Mesendoderm (in vitro differentiated cells): ENCODE results near the gene KYAT1.

Source experiments
- DNase-seq: peaks from one replicate; pipeline ENCODE4 v3.0.0; 2013
- H2AK5ac ChIP-seq: 2 replicates; pipeline ENCODE4 v1.6.1; 2013; ENCODE audit warnings: low read length, inconsistent platforms
- H2BK120ac ChIP-seq: 2 replicates; pipeline ENCODE4 v1.6.1; 2013; ENCODE audit warnings: low read depth, mild to moderate bottlenecking, low read length, moderate library complexity, mixed read lengths
- H2BK15ac ChIP-seq: replicated peaks from 2 replicates; pipeline ENCODE4 v1.6.1; 2013; ENCODE audit warnings: low read depth, mild to moderate bottlenecking, moderate library complexity
- H2BK5ac ChIP-seq: 2 replicates; pipeline ENCODE4 v1.6.1; 2013; ENCODE audit warnings: low read length, inconsistent platforms
- H3K18ac ChIP-seq: 2 replicates; pipeline ENCODE4 v1.6.1; 2013; ENCODE audit warnings: mild to moderate bottlenecking, low read length, mixed read lengths
- H3K23ac ChIP-seq: one replicate; pipeline ENCODE4 v1.6.1; 2013; ENCODE audit warnings: low read length
- H3K27ac ChIP-seq: 2 replicates; pipeline ENCODE4 v1.5.1; 2013; ENCODE audit warnings: low read depth, mild to moderate bottlenecking, inconsistent platforms, low read length, moderate library complexity
- H3K27me3 ChIP-seq: 2 replicates; pipeline ENCODE4 v1.6.1; 2013; ENCODE audit warnings: low read length, control low read depth, mild to moderate bottlenecking, inconsistent platforms; ENCODE audit not compliant: insufficient read depth, poor library complexity
- H3K36me3 ChIP-seq: 2 replicates; pipeline ENCODE4 v1.6.1; 2013; ENCODE audit warnings: low read length, inconsistent platforms; ENCODE audit not compliant: control insufficient read depth, insufficient read depth
- H3K4ac ChIP-seq: one replicate; pipeline ENCODE4 v1.6.1; 2013; ENCODE audit warnings: low read depth, mild to moderate bottlenecking, low read length, moderate library complexity
- H3K4me1 ChIP-seq: 2 replicates; pipeline ENCODE4 v1.6.1; 2013; ENCODE audit warnings: low read depth, low read length, inconsistent platforms; ENCODE audit not compliant: control insufficient read depth
- H3K4me2 ChIP-seq: 2 replicates; pipeline ENCODE4 v1.6.1; 2013; ENCODE audit warnings: low read length
- H3K4me3 ChIP-seq: 2 replicates; pipeline ENCODE4 v1.5.1; 2013; ENCODE audit warnings: mild to moderate bottlenecking, low read length
- H3K56ac ChIP-seq: one replicate; pipeline ENCODE4 v1.6.1; 2013; ENCODE audit warnings: low read length
- H3K79me1 ChIP-seq: 2 replicates; pipeline ENCODE4 v1.6.1; 2013; ENCODE audit warnings: low read length, inconsistent platforms
- H3K79me2 ChIP-seq: 2 replicates; pipeline ENCODE4 v1.6.1; 2013; ENCODE audit warnings: mild to moderate bottlenecking, low read length; ENCODE audit not compliant: control insufficient read depth, insufficient read depth
- H3K9ac ChIP-seq: 2 replicates; pipeline ENCODE4 v1.6.1; 2013; ENCODE audit warnings: low read length, inconsistent platforms
- H4K5ac ChIP-seq: one replicate; pipeline ENCODE4 v1.6.1; 2013; ENCODE audit warnings: low read length
- H4K8ac ChIP-seq: one replicate; pipeline ENCODE4 v1.6.1; 2013; ENCODE audit warnings: low read depth, mild to moderate bottlenecking, control low read depth, low read length, moderate library complexity
- WGBS: extraction: QIAGEN DNeasy Blood & Tissue Kit; methylation state at CpG from one replicate; pipeline ENCODE4 v1.1.7; 2013; ENCODE audit warnings: low lambda C conversion rate, missing lambda C conversion rate; ENCODE audit not compliant: insufficient coverage; ENCODE audit errors: extremely low coverage; 5-methylcytosine and 5-hydroxymethylcytosine counted together

The KYAT1 gene

DNA sequence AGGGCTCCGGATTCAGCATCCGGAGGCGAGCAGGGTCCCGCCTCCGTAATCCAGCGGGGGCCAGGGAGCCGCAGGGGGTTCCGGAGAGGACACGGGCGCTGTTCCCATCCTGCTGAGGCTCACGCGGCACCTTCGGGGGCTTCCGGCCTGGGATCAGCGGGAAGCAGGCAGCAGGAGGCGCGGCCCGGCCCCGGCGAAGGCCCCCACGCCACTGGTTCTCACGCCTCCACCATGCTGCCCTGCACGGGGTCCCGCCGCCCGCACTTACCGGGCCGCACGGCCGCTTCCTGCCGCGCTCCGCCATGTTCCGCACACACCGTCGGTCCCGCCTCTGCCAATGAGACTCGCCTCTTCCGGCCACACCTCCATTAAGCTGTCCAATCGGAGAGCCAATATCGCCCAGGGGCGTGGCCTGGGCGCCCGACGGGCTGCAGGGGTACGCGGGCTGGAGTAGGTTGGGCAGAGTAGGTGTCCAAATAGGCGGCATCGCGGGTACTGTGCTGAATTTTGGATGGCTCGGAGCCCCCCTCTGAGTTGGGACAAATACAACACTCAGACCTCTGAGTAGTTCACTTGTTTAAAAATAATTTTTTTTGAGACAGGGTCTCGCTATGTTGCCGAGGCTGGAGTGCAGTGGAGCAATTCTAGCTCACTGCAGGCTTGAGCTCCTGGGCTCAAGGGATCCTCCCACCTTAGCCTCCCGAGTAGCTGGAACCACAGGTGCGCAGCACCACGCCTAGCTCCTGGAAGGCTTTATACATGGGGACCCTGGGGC is 52.1 kb downstream of the KYAT1 start, which contains the start of gene SPOUT1:
Gene SPOUT1, minus strand, starts transcription at position 318 of the 775 bp plus-strand sequence. Its CDS starts 14 bp downstream, at position 304.
- H4K5ac ChIP-seq: no peak within 1 kb of the TSS
- DNase-seq: peak; percentile 96
- H3K23ac ChIP-seq: no peak within 1 kb of the TSS

GRCh38 chr9:128828719-128829452 is 52.9 kb downstream of the KYAT1 start:
- no peak for DNase-seq
- H3K36me3 ChIP-seq: peaks cover 9% of the 10 kb centered on the region
- no CpG with 5 or more reads among the region's 18 CpGs for WGBS

More for the DNA sequence above, 52.1 kb downstream of the KYAT1 start, which contains the start of gene SPOUT1:
- H3K79me1 ChIP-seq: peaks cover 8% of the 10 kb centered on the region
- no peak within 1 kb of the TSS for H2BK120ac ChIP-seq
- H3K79me2 ChIP-seq: peaks cover 7% of the 10 kb centered on the region
- WGBS: no CpG with 5 or more reads among the region's 56 CpGs
- no peak within 1 kb of the TSS for H2AK5ac ChIP-seq
- H3K4ac ChIP-seq: peak within 1 kb of the TSS; percentile 66
- H3K27me3 ChIP-seq: no peaks in the 10 kb centered on the region
- H3K4me3 ChIP-seq: peak within 1 kb of the TSS; percentile 86
- H3K9ac ChIP-seq: peak within 1 kb of the TSS; percentile 90
- peak within 1 kb of the TSS; percentile 46 for H3K27ac ChIP-seq
- H2BK5ac ChIP-seq: no peak within 1 kb of the TSS
- H3K56ac ChIP-seq: peak within 1 kb of the TSS; percentile 95
- peak within 1 kb of the TSS; percentile 39 for H3K18ac ChIP-seq
- H3K36me3 ChIP-seq: peaks cover 5% of the 10 kb centered on the region
- H3K4me1 ChIP-seq: no peaks in the 10 kb centered on the region
- no peak within 1 kb of the TSS for H2BK15ac ChIP-seq
- H3K4me2 ChIP-seq: peak within 1 kb of the TSS; percentile 85
- no peak within 1 kb of the TSS for H4K8ac ChIP-seq

DNA sequence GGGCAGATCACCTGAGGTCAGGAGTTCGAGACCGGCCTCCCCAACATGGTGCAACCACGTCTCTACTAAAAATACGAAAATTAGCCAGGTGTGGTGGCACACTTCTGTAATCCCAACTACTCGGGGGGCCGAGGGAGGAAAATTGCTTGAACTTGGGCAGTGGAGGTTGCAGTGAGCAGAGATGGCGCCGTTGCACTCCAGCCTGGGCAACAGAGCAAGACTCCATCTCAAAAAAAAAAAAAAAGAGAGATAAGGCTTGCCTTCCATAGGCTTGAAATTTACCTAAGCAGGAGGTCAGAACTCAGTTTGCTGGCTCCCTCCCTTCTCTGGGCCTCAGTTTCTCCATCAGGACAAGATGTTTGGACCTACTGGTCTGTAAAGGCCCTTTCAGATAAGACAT is 53.5 kb downstream of the KYAT1 start:
- Histone ChIP-seq H3K4ac (no peak overlapping the region), H3K9ac (peak overlapping the region; percentile 90), H3K4me2 (peak overlapping the region; percentile 85), H3K18ac (no peak overlapping the region), H3K4me1 (no peaks in the 10 kb centered on the region), H3K27me3 (no peaks in the 10 kb centered on the region), H3K36me3 (peaks cover 10% of the 10 kb centered on the region), H2AK5ac (no peak overlapping the region), H3K27ac (no peak overlapping the region), H2BK5ac (no peak overlapping the region), H3K23ac (no peak overlapping the region), H3K4me3 (no peak overlapping the region), H3K56ac (peak overlapping the region; percentile 95), H4K8ac (no peak overlapping the region), H4K5ac (no peak overlapping the region), H2BK120ac (no peak overlapping the region), H3K79me1 (peaks cover 8% of the 10 kb centered on the region), H3K79me2 (peaks cover 7% of the 10 kb centered on the region), H2BK15ac (no peak overlapping the region)
- DNase-seq: no peak
- WGBS: no CpG with 5 or more reads among the region's 8 CpGs

More at GRCh38 chr9:128828719-128829452, 52.9 kb downstream of the KYAT1 start:
- Histone ChIP-seq H3K4me3 (peak overlapping the region; percentile 86), H3K23ac (no peak overlapping the region), H2BK120ac (no peak overlapping the region), H3K4ac (peak overlapping the region; percentile 66), H3K79me2 (peaks cover 7% of the 10 kb centered on the region), H3K27me3 (no peaks in the 10 kb centered on the region), H2BK15ac (no peak overlapping the region), H3K56ac (peak overlapping the region; percentile 95), H2BK5ac (no peak overlapping the region), H3K27ac (peak overlapping the region; percentile 46), H3K18ac (no peak overlapping the region), H3K4me1 (no peaks in the 10 kb centered on the region), H3K4me2 (peak overlapping the region; percentile 85), H4K5ac (no peak overlapping the region), H3K79me1 (peaks cover 8% of the 10 kb centered on the region), H3K9ac (peak overlapping the region; percentile 90), H4K8ac (no peak overlapping the region), H2AK5ac (no peak overlapping the region)

DNA sequence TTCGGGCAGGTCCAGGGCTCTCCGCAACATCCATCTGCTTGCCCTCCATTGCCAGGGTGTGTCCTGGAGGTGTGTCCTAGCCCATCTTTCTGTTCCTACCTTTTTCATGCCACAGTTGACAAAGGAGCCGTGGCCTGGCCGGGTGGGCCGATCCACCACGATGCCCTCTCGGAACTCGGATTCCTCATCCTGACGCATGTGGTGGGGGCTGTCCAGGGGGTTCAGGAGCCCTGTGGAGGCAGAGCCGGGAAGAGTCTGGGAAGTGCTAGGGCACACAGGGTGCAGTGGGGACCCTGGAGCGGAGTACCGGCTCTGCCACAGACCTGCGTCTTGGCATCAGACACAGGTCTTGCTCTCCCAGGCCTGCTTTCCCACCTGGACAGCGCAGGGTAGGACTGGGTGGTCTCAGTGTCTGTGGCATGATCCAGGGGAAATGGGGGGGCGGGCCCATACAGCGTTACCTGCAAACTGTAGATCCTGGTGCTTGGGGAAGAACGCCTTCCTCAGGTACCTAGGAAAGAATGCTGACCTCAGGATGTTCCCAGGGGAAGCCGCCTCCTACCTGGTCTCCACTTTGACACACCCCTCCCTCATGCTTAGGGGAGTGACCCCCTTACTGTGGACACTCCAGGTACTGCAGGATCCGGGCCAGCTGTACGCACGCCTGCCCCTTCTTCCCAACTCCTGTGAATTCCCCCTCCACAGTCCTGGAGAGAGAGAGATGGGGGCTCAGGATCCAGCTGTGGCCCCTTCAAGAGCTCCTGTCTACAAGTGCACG is 55.6 kb downstream of the KYAT1 start:
- no peak overlapping the region for H3K18ac ChIP-seq
- H3K23ac ChIP-seq: no peak overlapping the region
- no peak overlapping the region for H3K9ac ChIP-seq
- no peak overlapping the region for H2BK15ac ChIP-seq
- H4K5ac ChIP-seq: no peak overlapping the region
- H4K8ac ChIP-seq: no peak overlapping the region
- H3K27me3 ChIP-seq: no peaks in the 10 kb centered on the region
- peaks cover 13% of the 10 kb centered on the region for H3K36me3 ChIP-seq
- peaks cover 8% of the 10 kb centered on the region for H3K79me1 ChIP-seq
- no peak overlapping the region for H3K4me3 ChIP-seq
- no peak overlapping the region for H2AK5ac ChIP-seq
- no peak overlapping the region for H3K4me2 ChIP-seq
- no peak overlapping the region for H2BK5ac ChIP-seq
- no peak overlapping the region for H3K56ac ChIP-seq
- H3K79me2 ChIP-seq: peaks cover 7% of the 10 kb centered on the region
- H3K4me1 ChIP-seq: no peaks in the 10 kb centered on the region
- no peak overlapping the region for H3K27ac ChIP-seq
- WGBS: no CpG with 5 or more reads among the region's 22 CpGs
- peak; percentile 63 for DNase-seq
- H3K4ac ChIP-seq: no peak overlapping the region
- H2BK120ac ChIP-seq: no peak overlapping the region

- no peak overlapping the region for H3K9ac ChIP-seq
- H3K27ac ChIP-seq: no peak overlapping the region
- H2BK120ac ChIP-seq: no peak overlapping the region
- no peak overlapping the region for H3K4me3 ChIP-seq
- H2BK5ac ChIP-seq: no peak overlapping the region
- peaks cover 7% of the 10 kb centered on the region for H3K79me2 ChIP-seq
- no peak for DNase-seq
- no peak overlapping the region for H4K8ac ChIP-seq
- peaks cover 13% of the 10 kb centered on the region for H3K36me3 ChIP-seq
- no peaks in the 10 kb centered on the region for H3K4me1 ChIP-seq
- H3K18ac ChIP-seq: no peak overlapping the region
- H3K79me1 ChIP-seq: peaks cover 8% of the 10 kb centered on the region
- H3K23ac ChIP-seq: no peak overlapping the region
- no peak overlapping the region for H3K56ac ChIP-seq
- H3K4me2 ChIP-seq: no peak overlapping the region
- no peak overlapping the region for H2BK15ac ChIP-seq
- H3K4ac ChIP-seq: no peak overlapping the region
- no peaks in the 10 kb centered on the region for H3K27me3 ChIP-seq
- no CpG with 5 or more reads among the region's 7 CpGs for WGBS
- H4K5ac ChIP-seq: no peak overlapping the region
- no peak overlapping the region for H2AK5ac ChIP-seq
These were observed 56.8 kb downstream of the KYAT1 start for GRCh38 chr9:128824911-128825310.
